Measurements from ENCODE around the gene MELTF. TPM values are rescaled to one million over a fixed set of nuclear protein-coding genes. Genes with fewer than 3 reads are reported as not detected.

MELTF gene
- total RNA-seq, 1 donor from 2014 or later = 33.8 TPM

DNA sequence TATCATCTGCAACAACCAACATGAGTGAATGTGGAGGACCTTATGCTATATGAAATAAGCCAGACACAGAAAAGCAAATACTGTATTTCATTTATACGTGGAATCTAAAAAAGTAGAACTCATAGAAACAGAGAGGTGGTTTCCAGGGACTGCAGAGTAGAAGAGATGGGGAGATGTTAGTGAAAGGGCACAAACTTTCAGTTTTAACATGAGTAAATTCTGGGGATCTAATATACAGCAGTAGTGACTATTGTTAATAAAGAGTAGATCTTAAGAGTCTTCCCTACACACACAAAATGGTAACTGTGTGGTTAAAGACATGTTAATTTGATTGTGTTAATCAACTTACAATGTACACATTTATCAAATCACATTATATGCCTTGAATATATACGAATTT, 20.9 kb upstream of the MELTF start:
- H3K4me3 ChIP-seq (ENCODE audit: low read depth, low read length) = no peak overlapping the region
- TF ChIP-seq CTCF (IDR thresholded peaks at IDR 0.05; ENCODE audit: insufficient read depth, low read length, poor library complexity, severe bottlenecking) = no peak
- no peaks in the 10 kb centered on the region for H3K36me3 ChIP-seq (ENCODE audit: control insufficient read depth, insufficient read depth, low read length)
- no peak for DNase-seq (ENCODE audit: low read depth)
- H3K27me3 ChIP-seq (ENCODE audit: control insufficient read depth, insufficient read depth, low read length) = no peaks in the 10 kb centered on the region

DNA sequence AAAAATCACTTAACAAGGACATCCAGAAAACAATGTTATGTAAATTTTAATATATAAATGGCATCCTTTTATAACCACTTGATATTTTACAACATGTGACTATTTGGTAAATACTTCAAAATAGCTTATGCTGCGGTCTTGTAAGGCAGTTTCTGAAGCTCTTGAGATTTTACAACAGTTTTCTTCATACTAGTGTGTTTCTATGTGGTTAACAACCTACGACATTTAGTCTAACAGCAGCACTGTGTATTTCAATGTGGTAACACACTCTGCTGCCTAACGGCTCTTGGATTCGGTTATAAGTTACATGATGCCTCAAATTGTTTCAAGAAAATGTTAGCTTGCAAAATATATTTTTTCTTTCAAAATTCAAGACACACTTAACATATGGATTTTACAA, 12.9 kb upstream of the MELTF start:
- H3K36me3 ChIP-seq (ENCODE audit: control insufficient read depth, insufficient read depth, low read length) = no peaks in the 10 kb centered on the region
- no peak for DNase-seq (ENCODE audit: low read depth)
- H3K27me3 ChIP-seq (ENCODE audit: control insufficient read depth, insufficient read depth, low read length) = no peaks in the 10 kb centered on the region

GRCh38 chr3:197041875-197042488, 12.4 kb upstream of the MELTF start:
- no peak for DNase-seq (ENCODE audit: low read depth)
- TF ChIP-seq CTCF (IDR thresholded peaks at IDR 0.05; ENCODE audit: insufficient read depth, low read length, poor library complexity, severe bottlenecking) = no peak
- Histone ChIP-seq H3K27me3 (ENCODE audit: control insufficient read depth, insufficient read depth, low read length) (no peaks in the 10 kb centered on the region), H3K36me3 (ENCODE audit: control insufficient read depth, insufficient read depth, low read length) (no peaks in the 10 kb centered on the region), H3K4me3 (ENCODE audit: low read depth, low read length) (no peak overlapping the region)

More for the DNA sequence above, 12.9 kb upstream of the MELTF start:
- H3K4me3 ChIP-seq (ENCODE audit: low read depth, low read length) = no peak overlapping the region
- no peak for TF ChIP-seq CTCF (IDR thresholded peaks at IDR 0.05; ENCODE audit: insufficient read depth, low read length, poor library complexity, severe bottlenecking)

DNA sequence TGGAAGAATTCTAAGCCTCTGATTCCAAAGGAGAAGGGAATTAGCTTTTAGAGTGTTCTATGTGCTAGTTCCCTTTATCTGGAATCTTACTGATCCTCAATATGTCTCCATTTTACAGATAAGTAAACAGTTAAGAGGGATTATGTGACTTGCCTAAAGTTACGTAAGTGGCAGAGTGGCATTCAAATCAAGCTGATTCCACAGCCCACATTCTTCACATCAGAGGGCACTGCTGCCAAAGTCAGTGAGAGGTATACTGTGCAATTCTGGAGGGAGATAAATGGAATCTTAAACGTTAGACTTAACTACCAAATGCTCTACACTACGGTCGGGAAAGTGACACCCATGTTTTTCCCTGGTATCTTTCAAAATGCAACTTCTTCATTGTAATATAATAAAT, 11.0 kb upstream of the MELTF start:
- H3K36me3 ChIP-seq (ENCODE audit: control insufficient read depth, insufficient read depth, low read length) = no peaks in the 10 kb centered on the region
- H3K27me3 ChIP-seq (ENCODE audit: control insufficient read depth, insufficient read depth, low read length) = peaks cover 6% of the 10 kb centered on the region
- no peak for TF ChIP-seq CTCF (IDR thresholded peaks at IDR 0.05; ENCODE audit: insufficient read depth, low read length, poor library complexity, severe bottlenecking)
- DNase-seq (ENCODE audit: low read depth) = no peak
- H3K4me3 ChIP-seq (ENCODE audit: low read depth, low read length) = no peak overlapping the region

DNA sequence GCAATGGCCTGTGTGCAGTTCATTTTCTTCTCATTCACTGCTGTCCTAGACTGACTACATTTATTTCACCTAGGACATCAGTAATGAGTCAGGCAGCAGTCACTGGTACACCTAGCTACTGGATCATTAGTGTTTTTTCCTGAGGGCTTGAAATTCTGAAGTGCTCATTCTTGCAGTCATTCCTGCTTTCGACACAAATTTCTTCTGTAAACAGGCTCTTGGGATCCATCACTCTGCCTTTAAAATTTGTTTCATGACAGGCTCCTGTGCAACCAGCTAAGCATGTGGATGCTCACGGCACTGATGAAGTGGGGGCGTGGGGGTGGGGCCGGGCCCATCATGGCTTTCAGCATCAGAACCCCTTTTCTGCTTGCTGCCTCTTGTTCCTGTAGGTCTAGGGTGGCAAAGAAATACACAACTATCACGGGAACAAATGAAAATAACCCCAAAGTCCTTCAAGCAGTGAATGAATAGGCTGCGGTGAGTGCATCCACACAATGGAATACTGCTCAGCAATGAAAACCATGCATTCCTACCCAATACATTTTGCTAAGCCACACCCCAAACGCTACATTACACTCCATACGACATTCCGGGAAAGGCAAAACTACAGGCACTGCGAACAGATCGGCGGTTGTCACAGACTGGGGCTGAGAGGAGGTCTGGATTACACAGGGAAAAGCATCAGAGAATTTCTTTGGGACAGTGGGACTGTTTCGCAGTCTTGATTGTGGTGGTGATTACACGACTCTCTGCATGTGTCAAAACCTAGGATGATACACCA, 9.3 kb upstream of the MELTF start:
- Histone ChIP-seq H3K36me3 (ENCODE audit: control insufficient read depth, insufficient read depth, low read length) (no peaks in the 10 kb centered on the region), H3K27me3 (ENCODE audit: control insufficient read depth, insufficient read depth, low read length) (peaks cover 6% of the 10 kb centered on the region), H3K4me3 (ENCODE audit: low read depth, low read length) (no peak overlapping the region)
- DNase-seq (ENCODE audit: low read depth) = no peak
- TF ChIP-seq CTCF (IDR thresholded peaks at IDR 0.05; ENCODE audit: insufficient read depth, low read length, poor library complexity, severe bottlenecking) = no peak
